ENCODE results near the gene USP19. TPM values are rescaled to one million over a fixed set of nuclear protein-coding genes. Genes with fewer than 3 reads are reported as not detected.

Gene USP19
- total RNA-seq, 1 experiment from 2014 or later = 54.4 TPM

- DNase-seq (ENCODE audit: low read depth) = no peak
Measured at GRCh38 chr3:49100046-49100615, 20.5 kb downstream of the USP19 start.

- DNase-seq (ENCODE audit: low read depth) = no peak
Measured at GRCh38 chr3:49098910-49099630, 21.6 kb downstream of the USP19 start.

- DNase-seq (ENCODE audit: low read depth) = no peak
Measured at GRCh38 chr3:49098429-49098828, 22.2 kb downstream of the USP19 start.

GRCh38 chr3:49093853-49094767 is 26.5 kb downstream of the USP19 start, which contains the start of gene QRICH1:
TSS of gene QRICH1 (minus strand) at chr3:49094071. CDS start at chr3:49077017, 17,054 bp downstream.
- peak; percentile 99 for DNase-seq (ENCODE audit: low read depth)

GRCh38 chr3:49092938-49093852 is 27.4 kb downstream of the USP19 start:
- peak; percentile 77 for DNase-seq (ENCODE audit: low read depth)

GRCh38 chr3:49081429-49081828 is 39.2 kb downstream of the USP19 start:
- DNase-seq (ENCODE audit: low read depth) = no peak

GRCh38 chr3:49079270-49079669 is 41.4 kb downstream of the USP19 start:
- DNase-seq (ENCODE audit: low read depth) = no peak

DNA sequence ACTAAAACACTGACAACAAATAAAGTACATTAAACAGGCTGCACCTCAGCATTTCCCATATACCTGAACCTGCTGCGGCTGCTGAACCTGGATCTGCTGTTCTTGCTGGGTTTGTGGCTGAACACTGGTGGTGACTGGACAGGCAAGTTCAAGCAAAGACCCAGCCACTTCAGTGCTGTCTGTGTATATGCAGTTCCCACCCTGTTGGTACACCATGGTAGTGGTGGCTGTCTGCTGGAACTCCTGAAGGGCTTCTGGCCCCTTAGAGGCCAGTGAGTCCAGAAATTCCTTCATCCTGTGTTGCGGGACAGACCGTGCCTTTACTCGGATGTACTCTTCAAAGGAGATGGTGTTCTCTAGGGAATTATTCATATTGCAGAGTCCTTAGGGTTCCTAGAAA is 44.0 kb downstream of the USP19 start:
- no peak for DNase-seq (ENCODE audit: low read depth)

DNA sequence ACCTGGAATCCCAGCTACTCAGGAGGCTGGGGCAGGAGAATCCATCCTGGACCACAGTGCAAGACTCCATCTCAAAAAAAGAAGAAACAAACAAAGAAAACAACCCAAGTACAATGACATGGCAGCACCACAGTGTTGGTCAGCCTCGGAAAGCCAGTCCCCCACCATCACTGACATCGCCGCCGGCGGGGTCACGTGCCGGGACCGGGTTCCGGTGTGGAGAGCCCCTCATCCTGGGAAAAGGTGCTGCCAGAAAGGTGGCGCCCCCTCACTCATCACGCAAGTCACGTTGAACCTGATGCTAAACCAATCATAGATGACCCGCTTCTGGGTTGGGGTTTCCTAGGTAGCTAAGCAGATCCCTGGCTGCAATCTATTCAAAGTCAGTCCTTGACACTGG is 44.5 kb downstream of the USP19 start:
- no peak for DNase-seq (ENCODE audit: low read depth)

Other genes with a start within 250 kb of the USP19 start
- 14.5 and 17.5 TPM in 2 replicates for gene SLC25A20, start 221.9 kb downstream of the USP19 start, total RNA-seq (2014; rRNA removed)
- gene ARIH2, start 202.0 kb downstream of the USP19 start, total RNA-seq (2014; rRNA removed) = 73.2 and 84.3 TPM in 2 replicates
- gene P4HTM, start 130.6 kb downstream of the USP19 start, total RNA-seq (2014; rRNA removed) = 16.2 and 21.0 TPM in 2 replicates
- 78.0 and 87.3 TPM in 2 replicates for gene WDR6, start 113.4 kb downstream of the USP19 start, total RNA-seq (2014; rRNA removed)
- gene DALRD3, start 102.2 kb downstream of the USP19 start, total RNA-seq (2014; rRNA removed) = 42.5 and 45.7 TPM in 2 replicates
- gene NDUFAF3, start 98.7 kb downstream of the USP19 start, total RNA-seq (2014; rRNA removed) = 116 and 162 TPM in 2 replicates
- gene IMPDH2, start 91.4 kb downstream of the USP19 start, total RNA-seq (2014; rRNA removed) = 325 and 336 TPM in 2 replicates
- gene QRICH1, start 26.8 kb downstream of the USP19 start, total RNA-seq (2014; rRNA removed) = 74.6 and 83.8 TPM in 2 replicates
- 161 and 208 TPM in 2 replicates for gene QARS1, start 16.1 kb downstream of the USP19 start, total RNA-seq (2014; rRNA removed)
- 238 and 248 TPM in 2 replicates for gene LAMB2, start 12.2 kb upstream of the USP19 start, total RNA-seq (2014; rRNA removed)
- 43.7 and 44.3 TPM in 2 replicates for gene CCDC71, start 45.5 kb upstream of the USP19 start, total RNA-seq (2014; rRNA removed)
- gene KLHDC8B, start 50.8 kb upstream of the USP19 start, total RNA-seq (2014; rRNA removed) = 17.1 and 19.1 TPM in 2 replicates
- 0.71 and 1.3 TPM in 2 replicates for gene C3orf62, start 156.4 kb upstream of the USP19 start, total RNA-seq (2014; rRNA removed)
- 8.5 and 11.0 TPM in 2 replicates for gene USP4, start 219.2 kb upstream of the USP19 start, total RNA-seq (2014; rRNA removed)
- gene GPX1, start 237.5 kb upstream of the USP19 start, total RNA-seq (2014; rRNA removed) = 377 and 434 TPM in 2 replicates